GM12874 (cell line): ENCODE data around the gene TMEM253.
A peak's percentile ranks its signal among the peaks of the same experiment; 100 is the strongest.

Source experiments
- TF ChIP-seq, protein P1 (sequence below): IDR thresholded peaks from 2 replicates; pipeline ENCODE4 v1.5.1; 2011; ENCODE audit warnings: low read depth, mild to moderate bottlenecking, control low read depth, low read length, moderate library complexity; ENCODE audit not compliant: insufficient read depth

Gene TMEM253

DNA sequence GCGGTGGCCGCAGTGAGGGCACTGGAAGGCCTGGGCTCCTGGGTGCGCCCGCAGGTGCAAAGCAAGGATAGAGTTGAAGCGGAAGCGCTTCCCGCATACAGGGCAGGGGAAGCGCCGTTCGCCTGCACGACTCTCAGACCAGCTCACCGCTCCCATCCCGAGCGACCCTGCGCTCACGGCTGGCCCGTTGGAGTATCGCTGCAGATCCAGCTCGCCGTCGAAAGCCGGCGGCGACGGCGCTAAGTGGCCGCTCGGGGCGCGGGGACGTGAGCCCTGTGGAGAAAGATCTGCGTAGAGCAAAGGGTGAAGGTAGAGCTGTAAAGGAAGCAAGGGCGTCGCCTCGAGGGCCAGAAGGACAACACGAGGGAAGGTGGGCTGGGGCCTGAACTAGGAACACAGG, 7.8 kb upstream of the TMEM253 start:
- TF ChIP-seq, protein P1, sequence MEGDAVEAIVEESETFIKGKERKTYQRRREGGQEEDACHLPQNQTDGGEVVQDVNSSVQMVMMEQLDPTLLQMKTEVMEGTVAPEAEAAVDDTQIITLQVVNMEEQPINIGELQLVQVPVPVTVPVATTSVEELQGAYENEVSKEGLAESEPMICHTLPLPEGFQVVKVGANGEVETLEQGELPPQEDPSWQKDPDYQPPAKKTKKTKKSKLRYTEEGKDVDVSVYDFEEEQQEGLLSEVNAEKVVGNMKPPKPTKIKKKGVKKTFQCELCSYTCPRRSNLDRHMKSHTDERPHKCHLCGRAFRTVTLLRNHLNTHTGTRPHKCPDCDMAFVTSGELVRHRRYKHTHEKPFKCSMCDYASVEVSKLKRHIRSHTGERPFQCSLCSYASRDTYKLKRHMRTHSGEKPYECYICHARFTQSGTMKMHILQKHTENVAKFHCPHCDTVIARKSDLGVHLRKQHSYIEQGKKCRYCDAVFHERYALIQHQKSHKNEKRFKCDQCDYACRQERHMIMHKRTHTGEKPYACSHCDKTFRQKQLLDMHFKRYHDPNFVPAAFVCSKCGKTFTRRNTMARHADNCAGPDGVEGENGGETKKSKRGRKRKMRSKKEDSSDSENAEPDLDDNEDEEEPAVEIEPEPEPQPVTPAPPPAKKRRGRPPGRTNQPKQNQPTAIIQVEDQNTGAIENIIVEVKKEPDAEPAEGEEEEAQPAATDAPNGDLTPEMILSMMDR, result no peak

DNA sequence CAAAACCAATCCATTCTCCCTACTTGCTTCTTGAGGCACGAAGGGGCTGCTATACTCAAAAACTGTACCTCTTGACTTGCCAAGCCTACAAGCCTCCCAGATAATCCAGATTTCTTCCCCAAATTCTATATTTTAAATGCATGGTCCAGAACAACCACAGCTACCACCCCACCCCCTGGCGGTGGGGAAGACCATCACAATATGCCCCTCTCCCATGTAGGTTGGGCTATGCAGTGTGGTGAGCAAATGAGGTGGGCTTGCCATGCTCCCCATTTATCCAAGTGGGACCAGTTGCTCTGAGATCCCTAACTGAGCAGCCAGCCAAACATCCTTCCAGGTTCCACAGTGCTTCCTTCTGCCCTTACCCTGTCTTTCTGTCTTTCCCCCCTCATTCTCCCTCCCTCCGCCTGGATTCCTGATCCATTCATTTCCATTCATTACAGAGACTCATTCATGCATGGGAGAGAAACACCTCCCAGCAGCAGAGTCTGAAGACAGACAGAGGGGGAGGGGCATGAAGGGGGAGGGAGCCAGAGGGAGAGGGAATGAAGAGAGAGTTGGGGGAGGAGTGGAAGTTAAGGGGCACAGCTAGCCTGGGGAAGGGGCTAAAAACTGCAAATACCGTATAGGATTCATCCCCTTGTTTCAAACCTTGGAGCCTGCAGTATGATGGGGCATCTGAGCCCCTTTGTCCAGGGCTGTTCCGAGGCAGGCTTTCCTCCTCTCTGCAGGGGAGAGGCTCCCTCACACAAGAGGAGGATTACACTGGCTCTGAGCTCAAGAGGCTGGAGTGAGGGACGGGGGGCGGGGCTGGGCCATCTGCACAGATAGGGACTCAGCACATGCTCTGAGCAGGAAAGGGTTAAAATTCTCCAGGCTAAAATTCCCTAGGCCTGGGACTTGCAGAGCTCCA, 6.8 kb upstream of the TMEM253 start:
- TF ChIP-seq, protein P1, result peak; percentile 13; the same call in 1 of the 2 replicates

DNA sequence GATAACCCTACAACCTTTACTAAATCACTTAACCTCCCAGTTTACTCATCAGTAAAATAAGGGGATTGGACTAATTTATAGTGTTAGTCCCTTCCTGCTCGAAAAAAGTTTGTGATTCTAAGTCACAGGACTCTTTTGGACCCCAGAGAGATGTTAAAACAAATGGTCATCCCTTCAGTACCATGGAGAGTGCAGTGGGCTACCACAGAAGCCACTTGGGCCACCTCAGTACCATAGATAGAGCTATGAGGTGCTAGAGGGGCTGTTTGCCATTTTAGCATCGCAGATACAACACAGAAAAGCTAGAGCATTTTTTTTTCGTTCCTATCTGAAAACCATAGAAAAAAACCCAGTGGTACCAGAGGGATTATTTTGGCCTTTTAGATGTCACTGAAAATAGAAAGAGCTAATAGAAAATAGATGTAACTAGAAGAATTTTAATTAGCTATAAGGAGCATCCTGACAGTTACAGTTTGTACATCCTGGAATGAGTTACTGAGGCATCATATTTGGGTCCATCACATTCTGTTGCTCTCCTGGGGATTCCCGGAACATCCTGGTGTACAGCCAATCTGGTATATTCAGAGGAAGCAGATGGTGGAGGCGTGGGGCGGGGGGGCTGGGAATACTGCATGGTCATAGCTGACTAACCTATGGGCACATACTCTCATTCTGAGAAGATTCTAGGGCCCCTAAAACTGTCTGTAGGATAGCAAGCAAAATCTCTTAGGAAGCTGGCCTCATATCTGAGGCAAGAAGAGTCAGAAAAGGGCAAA, 5.2 kb upstream of the TMEM253 start:
- TF ChIP-seq, protein P1, result no peak

- TF ChIP-seq, protein P1, result no peak
Observed at GRCh38 chr14:21096438-21096837, 4.4 kb upstream of the TMEM253 start.

GRCh38 chr14:21096978-21097635, 3.8 kb upstream of the TMEM253 start:
- TF ChIP-seq, protein P1, result no peak

DNA sequence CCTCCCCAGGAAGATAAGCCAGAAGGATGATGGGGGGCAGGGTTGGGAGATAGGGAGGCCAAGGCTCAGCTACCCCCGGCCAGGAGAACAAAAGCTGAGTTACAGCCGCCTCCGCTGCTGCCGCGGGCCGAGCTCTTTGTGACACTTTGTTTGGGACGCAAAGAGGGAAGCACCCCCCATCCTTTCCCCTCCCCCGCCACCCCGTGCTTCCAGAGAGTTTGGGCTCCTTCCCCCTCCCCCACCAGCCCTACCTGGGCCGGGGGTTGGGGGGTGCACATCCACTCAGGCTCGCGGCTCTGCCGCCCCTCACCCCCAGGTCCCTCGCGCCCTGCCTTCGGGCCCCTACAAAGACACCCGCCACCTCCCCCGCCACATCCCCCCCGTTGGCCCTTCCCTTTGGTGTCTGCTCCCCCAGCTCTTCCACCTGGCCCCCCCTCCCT, 3.2 kb upstream of the TMEM253 start:
- TF ChIP-seq, protein P1, result no peak
